ENCODE results near the gene RAD51B. TPM values are rescaled to one million over a fixed set of nuclear protein-coding genes. Genes with fewer than 3 reads are reported as not detected.

Gene RAD51B
- total and polyA plus RNA-seq, 9 of the 15 experiments (the other 6 are each of a cell fraction or from before 2014, with no cell fraction given): 8.5 to 17.3 (median 11.3) TPM

- TF ChIP-seq, protein P1, sequence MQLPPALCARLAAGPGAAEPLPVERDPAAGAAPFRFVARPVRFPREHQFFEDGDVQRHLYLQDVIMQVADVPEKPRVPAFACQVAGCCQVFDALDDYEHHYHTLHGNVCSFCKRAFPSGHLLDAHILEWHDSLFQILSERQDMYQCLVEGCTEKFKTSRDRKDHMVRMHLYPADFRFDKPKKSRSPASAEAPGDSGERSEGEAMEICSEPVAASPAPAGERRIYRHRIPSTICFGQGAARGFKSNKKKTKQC (CRISPR knock-in tag; IDR thresholded peaks at IDR 0.05): no peak
- TF ChIP-seq HDAC2 (IDR thresholded peaks at IDR 0.05) (0 out of 2 replicates have a peak, but pooled peaks have one; percentile 19), TAL1 (IDR thresholded peaks at IDR 0.05) (peak; percentile 44; the same call in 1 of the 2 replicates), MNT (conservative IDR thresholded peaks at IDR 0.05) (no peak), CBFA2T2 (conservative IDR thresholded peaks at IDR 0.05) (peak; percentile 67), ARID1B (IDR thresholded peaks at IDR 0.05) (peak; percentile 33), RAD51 (IDR thresholded peaks at IDR 0.05; ENCODE audit: borderline replicate concordance, low read depth) (no peak)
Measured at GRCh38 chr14:68421116-68421515, 601.5 kb downstream of the RAD51B start (continued).

DNA sequence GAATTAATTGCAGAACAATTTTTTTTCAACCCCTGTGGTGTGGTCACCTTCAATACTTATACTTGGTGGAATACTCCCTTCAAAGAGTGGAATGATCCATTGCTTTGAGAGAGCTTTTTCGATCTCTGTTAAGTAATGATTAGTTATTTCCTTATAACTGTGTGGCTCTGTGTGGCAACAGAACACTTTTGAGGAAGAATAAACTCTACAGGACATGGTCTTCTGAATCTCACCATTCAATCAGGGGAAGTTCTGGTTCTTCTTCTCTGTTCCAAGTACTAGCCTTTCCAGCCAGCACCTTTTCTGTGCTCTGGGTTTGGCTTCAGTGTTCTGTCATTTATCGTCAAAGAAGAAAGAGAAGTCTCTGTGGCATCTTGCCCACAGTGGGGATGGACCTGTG lies 604.1 kb downstream of the RAD51B start:
- WGBS (ENCODE audit: insufficient coverage, low coverage, missing lambda C conversion rate): 0% methylated on average over 2 of the region's 2 CpGs
- Histone ChIP-seq H3K9me3 (replicated peaks; ENCODE audit: control insufficient read depth, insufficient read depth, low read depth, low read length) (no peaks in the 10 kb centered on the region), H3K4me1 (replicated peaks in 1 of 2; ENCODE audit: control insufficient read depth in 2 of 2, insufficient read depth in 2 of 2, low read length in 2 of 2) (peaks cover 0 to 3% of the 10 kb centered on the region in 2 experiments; a peak in 2 of 5 replicates), H3K9ac (ENCODE audit: insufficient read depth in 1 of 2, low read depth in 2 of 2, low read length in 2 of 2) (no peak overlapping the region), H3K79me2 (ENCODE audit: control insufficient read depth, insufficient read depth, low read length) (no peaks in the 10 kb centered on the region), H3K4me2 (ENCODE audit: insufficient read depth, low read length) (no peak overlapping the region), H3K27me3 (ENCODE audit: control insufficient read depth in 2 of 2, insufficient read depth in 2 of 2, low read length in 2 of 2) (no peaks in the 10 kb centered on the region), H4K20me1 (replicated peaks; ENCODE audit: control insufficient read depth, insufficient read depth, low read length) (no peaks in the 10 kb centered on the region), H3K9me1 (ENCODE audit: control insufficient read depth, insufficient read depth, low read length) (no peaks in the 10 kb centered on the region), H3K36me3 (ENCODE audit: control insufficient read depth, insufficient read depth, low read length) (no peaks in the 10 kb centered on the region), H2AFZ (ENCODE audit: low read depth, low read length) (no peak overlapping the region), H3K4me3 (no peak overlapping the region), H3K27ac (ENCODE audit: extremely low read depth, low read depth, low read length) (no peak overlapping the region)
- ATAC-seq (no peak), DNase-seq (ENCODE audit: extremely low read depth in 1 of 4, low spot score in 3 of 4) (no peak), FAIRE-seq (no peak)
- BruUV-seq (replicated peaks): no TSS peak
- POLR2A ChIA-PET: interaction anchor here (0.7 kb wide), 1 partner anchor 122 kb away, joined by 3 read pairs; no protein-coding TSS in a partner anchor
- CTCF ChIA-PET (ENCODE audit: low intra/inter-chr PET ratio): no interaction called here
- in situ Hi-C loops (cut with MboI): no loop called here
- intact Hi-C loops (cut with micrococcal nuclease): no loop called here
- TF ChIP-seq SIN3A (IDR thresholded peaks at IDR 0.05; ENCODE audit: borderline replicate concordance in 2 of 2, control insufficient read depth in 1 of 2, low read depth in 2 of 2, low read length in 2 of 2): no peak
- TF ChIP-seq ZNF253 (CRISPR knock-in tag; conservative IDR thresholded peaks at IDR 0.05): no peak
- no peak for TF ChIP-seq DDX20 (tag; IDR thresholded peaks at IDR 0.05; ENCODE audit: low read depth)
- no peak for TF ChIP-seq GABPB2 (CRISPR knock-in tag; conservative IDR thresholded peaks at IDR 0.05)
- no peak for TF ChIP-seq BHLHE40 (IDR thresholded peaks at IDR 0.05; ENCODE audit: low read length)

Measured in K562 (cell line).